H54 (cell line): ENCODE results near the gene GRIP1.

ENCODE experiments used
- DNase-seq: peaks from one replicate; pipeline ENCODE4 v3.0.0; 2011; ENCODE audit warnings: low spot score, mixed read lengths; ENCODE audit not compliant: insufficient read length
- FAIRE-seq: peaks from 3 replicates; lab custom pipeline; 2011; peaks lifted over from hg19 to GRCh38; lab: Jason Lieb, UNC
- POLR2A ChIP-seq: IDR thresholded peaks from 2 replicates; pipeline ENCODE4 v1.6.1; 2011; ENCODE audit warnings: low read depth, mild to moderate bottlenecking, low read length

Gene GRIP1

DNA sequence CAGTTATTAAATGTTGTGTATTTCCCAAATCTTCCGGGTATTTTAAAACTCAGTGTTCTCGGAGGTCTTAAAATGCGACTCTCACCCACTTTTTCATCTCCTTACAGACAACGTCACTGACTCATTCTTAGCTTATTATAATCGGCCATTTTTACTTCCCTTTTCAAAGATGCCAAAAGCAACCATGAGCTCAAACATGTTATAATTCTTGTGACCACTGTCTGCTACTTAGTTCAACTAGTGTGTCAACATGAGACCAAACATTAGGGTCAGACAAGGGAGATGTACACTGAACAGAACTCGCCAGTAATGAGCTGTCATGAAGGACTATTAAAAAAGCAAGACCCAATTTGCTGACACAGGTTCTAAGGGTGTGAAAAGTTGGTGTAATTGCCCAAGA lies 4.2 kb upstream of the GRIP1 start:
- FAIRE-seq = no peak
- no peak for DNase-seq

DNA sequence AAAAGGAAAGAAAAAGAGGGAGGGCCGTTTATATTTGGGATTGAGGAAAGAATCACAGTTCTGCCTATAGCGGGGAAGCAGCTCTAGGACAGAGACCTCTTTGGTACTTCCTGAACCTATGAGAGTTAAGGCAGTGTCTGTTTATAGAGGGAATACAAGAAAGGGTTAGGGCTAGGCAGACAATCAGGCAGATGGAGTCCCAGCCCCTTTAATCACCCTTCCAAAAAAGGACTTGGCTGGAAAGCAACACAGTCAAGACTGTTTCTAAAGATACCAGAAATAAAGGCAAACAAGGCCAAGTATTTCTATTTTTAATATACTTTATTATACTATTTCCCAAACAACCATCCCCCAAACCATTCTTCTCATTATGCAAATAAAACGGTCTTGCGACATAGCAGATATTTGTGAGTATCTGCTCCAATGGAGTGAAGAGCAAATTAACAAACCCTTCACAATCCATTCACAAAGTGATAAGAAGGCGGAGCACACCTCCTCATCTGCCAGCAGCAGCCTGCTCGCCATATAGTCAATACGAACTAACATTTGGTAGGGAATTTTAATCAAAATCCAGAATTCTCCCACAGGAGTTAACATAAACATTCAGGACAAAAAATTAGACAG lies 697 bp upstream of the GRIP1 start:
- TF ChIP-seq POLR2A = no peak
- no peak for FAIRE-seq
- DNase-seq = no peak

More for the DNA sequence above, 4.2 kb upstream of the GRIP1 start:
- no peak for TF ChIP-seq POLR2A

DNA sequence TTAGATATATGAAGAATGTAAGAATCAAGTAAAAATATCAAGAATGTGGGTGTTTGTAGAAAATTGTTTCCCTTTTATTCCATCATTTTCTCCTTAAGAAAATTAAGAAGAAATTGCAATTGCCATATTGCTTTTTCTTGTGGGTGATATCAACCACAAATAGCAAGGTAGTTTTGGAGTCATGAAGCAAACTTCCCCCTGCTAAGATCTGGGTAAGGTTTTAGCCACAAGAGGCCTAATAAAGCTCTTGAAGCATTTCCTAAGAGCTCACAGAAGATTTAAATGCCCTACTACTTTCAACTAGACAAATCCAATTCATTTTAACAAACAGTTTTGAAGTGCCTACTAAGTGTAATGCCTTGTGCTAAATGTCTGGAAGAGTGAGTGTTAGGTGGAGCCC lies 2.6 kb downstream of the GRIP1 start:
- no peak for DNase-seq
- no peak for FAIRE-seq
- no peak for TF ChIP-seq POLR2A

DNA sequence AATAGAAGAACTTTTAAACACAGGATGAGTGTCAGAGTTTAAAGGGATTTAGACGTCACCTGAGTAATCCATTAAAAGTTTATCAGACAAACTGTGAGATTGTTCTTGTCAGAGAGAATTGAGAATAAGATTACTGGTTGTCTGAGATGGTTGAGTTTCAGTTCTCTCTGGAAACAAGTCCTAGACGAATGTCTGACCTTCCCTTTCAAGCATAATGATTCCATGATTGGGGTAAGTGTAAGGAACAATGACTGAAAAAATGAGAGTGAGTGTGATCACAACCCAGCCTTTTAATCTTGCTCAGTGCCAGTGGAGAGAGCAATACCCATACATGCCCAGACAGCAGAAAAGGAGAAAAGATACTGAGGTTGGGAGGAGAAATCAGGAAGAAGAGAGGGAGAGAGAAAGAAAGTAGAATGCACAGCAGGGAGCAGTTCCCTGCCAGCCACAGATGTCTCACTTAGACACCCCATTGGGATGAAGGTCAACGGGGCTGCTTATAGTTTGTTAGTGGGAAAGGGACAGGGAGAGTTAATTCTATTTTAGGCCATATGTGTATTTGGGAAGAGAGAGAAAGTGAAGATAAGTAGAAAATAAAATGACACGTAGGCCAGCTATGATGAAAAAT lies 4.3 kb downstream of the GRIP1 start:
- DNase-seq (no peak), FAIRE-seq (no peak)
- no peak for TF ChIP-seq POLR2A

DNA sequence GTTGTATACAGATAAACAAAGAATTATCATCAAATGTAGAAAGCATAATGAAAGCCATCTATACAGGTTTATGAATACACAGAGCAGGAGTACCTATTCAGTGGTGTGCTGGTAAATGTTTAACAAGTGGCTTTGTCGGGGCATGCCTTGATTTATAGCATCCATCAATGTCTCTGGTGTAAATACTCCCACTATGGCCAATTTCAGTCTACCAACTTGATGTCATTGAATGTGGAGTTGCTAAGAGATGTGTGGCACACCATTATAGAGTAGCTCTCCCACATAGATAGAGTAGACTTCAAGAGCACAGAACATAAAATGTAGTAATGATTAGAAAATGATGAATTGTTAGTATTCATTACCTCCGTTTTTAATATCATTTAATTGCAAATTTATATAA lies 9.3 kb downstream of the GRIP1 start:
- no peak for FAIRE-seq
- no peak for TF ChIP-seq POLR2A
- DNase-seq = no peak

DNA sequence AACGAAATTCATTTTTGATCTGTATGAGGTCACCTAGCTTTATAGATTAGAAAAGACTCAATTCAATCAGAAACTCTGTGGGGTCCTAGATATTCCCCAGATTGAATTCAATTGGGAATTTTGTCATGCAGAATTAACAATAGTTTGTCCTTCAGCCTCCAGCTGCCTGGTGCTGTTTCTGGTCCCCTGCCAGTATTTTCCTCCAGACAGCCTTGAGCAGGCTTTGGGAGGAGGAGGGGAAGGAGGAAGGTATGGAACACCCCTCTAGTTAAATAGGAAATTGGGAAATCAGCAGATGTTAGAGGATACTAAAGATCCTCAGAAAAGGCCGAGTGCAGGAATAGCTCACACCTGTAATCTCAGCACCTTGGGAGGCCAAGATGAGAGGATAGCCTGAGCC lies 10.6 kb downstream of the GRIP1 start:
- FAIRE-seq (no peak), DNase-seq (no peak)
- TF ChIP-seq POLR2A = no peak

DNA sequence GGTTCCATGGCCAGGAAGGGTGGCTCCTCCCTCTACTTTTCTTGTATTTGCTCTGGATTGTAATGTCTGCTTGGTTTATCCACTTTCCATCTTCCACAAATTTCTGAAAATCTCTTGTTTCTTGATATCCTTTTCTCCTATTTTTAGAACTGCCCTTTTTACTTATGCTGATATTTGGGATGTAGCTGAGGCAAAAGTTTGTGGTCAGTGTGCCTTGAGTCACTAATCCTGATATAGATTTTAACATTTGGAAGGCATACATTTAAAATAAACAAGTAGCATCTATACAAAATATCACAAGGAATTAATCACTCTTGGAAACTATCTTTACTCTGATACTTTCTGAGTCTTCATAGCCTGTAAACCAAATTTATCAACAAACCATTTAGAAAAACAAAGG lies 11.0 kb downstream of the GRIP1 start:
- FAIRE-seq = no peak

DNA sequence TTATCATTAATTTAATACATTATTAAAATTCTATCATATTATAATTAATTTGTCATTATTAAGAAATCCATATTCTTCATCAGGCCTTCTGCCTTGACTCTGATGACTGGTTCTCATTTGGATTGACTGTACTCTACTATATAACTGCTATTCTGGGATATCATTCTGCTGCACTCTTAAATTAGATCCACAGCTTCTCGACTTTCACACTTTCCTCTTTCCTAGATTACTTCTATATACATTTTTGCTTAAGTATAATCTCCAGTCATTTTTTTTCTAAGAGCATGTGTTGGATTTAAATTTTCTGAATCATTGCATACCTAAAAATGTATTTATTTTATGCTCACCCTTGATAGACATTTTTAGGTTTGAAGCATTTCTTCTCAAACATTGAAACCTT lies 12.4 kb downstream of the GRIP1 start:
- FAIRE-seq (no peak), DNase-seq (no peak)
- TF ChIP-seq POLR2A = no peak

More for the DNA sequence above, 11.0 kb downstream of the GRIP1 start:
- TF ChIP-seq POLR2A = no peak
- no peak for DNase-seq

DNA sequence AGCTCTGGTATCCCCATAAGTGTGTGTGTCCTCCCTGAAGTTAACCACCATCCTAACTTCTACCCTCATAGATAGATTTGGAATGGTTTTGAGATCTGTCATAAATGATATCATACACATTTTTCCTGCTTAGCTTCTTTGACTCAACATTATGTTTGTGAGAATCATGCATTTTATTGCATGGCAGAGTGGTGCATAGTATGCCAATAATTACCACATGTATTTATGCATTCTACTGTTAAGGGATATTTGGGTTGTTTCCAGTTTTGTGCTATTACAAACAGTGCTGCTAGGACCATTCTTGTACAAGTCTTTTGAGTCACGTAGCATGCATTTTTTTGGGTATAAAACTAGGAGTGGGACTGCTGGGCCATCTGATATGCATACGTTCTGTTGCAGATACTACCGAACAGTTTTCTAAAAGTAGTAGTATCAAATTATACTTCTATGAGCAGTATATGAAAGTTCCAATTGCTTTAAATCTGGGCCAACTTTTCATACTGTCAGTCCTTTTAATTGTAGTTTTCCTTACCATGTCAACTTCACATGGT lies 13.4 kb downstream of the GRIP1 start:
- TF ChIP-seq POLR2A = no peak
- DNase-seq = no peak
- no peak for FAIRE-seq

DNA sequence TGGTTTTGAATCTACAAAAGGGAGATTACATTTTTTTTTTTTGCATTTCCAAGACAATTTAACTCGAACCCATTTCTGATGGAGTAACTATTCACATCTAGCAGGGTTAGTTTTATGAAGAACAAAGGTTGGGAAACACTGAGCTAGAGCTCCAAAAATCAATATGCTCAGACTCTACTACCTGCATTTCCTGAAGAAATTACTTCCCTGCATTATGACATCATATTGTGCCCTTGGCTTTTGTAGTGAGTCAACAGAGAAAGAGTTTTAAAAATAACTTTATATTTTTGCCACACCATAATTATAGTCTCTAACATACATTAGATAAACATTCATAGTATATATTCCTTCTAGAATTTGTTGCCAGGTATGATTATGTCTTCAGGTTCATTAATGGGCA lies 14.8 kb downstream of the GRIP1 start:
- DNase-seq (no peak), FAIRE-seq (no peak)
- TF ChIP-seq POLR2A = no peak

DNA sequence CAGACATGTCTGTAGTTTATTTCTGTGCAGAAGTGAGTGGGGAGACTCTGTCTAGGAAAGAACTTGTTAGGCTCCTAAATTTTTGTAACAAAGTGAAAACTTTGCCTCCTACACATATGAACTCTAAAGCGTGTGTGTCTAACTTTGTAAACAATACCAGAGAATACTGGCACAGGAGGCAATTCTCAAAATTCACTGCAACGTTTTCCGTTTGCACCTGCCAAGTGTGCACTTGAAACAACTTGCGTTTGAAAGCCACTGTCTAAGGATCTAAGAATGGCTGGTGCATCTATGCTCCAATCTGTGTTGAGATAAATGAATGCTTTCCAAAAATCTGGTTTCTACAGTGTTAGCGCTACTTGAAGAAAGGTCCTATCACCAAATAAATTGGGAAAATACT lies 15.3 kb downstream of the GRIP1 start:
- no peak for TF ChIP-seq POLR2A
- FAIRE-seq (no peak), DNase-seq (no peak)

DNA sequence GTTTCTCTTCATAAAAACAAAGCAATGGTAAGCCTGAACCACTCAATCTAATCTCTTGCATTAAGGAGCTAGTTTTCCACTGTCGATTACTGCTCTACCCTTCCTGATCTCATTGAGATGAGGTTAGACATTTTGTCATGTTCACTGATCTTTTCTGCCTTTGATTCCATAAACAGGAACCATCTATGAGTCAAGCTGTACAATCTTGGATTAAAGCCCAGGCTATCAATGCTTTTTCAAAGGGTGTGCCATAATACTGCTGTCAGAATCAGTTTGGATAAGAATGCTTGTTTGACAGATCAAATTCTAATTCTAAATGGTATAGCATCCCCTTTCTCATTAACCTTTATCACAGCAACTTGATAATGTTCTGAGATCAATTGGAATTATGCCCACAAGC lies 16.1 kb downstream of the GRIP1 start:
- TF ChIP-seq POLR2A = no peak
- FAIRE-seq = no peak
- DNase-seq = no peak

DNA sequence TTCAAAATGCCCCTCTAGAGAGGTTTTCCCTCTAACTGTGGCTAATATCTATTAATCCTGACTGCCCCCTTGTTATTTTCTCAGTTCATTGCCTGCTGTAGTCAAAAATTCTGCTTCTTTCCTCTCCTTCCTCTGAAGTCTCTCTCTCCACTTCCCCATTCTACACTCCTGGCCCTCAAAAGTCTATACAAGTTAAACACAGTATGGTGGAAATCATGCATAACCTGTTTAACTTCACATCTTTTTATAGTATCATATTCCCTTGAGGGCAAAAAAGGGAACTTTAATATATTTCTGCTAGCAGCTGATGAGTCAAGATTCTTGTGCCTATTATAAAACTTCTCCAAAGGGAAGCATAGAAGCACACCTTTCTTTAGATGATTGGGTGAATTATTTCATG lies 16.7 kb downstream of the GRIP1 start:
- FAIRE-seq (no peak), DNase-seq (no peak)
- no peak for TF ChIP-seq POLR2A

DNA sequence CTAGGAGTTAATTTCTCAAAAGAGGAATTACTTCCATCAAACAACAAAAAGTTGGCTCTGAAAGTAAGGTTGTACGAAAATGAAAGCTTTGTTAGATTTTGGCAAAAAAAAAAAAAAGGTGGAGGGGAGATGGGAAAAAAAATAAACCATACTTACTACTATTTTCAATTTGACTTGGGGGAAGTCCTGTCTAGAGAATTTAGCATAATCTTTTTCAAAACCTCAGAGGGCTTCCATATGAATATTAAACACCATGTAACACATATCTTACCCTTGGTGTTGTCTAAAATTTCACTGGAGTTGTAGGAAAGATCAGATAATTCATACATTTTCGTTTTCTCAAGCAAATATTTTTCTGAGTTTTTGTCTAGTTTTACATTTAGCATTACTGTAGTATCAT lies 17.5 kb downstream of the GRIP1 start:
- FAIRE-seq (no peak), DNase-seq (no peak)
- TF ChIP-seq POLR2A = no peak

DNA sequence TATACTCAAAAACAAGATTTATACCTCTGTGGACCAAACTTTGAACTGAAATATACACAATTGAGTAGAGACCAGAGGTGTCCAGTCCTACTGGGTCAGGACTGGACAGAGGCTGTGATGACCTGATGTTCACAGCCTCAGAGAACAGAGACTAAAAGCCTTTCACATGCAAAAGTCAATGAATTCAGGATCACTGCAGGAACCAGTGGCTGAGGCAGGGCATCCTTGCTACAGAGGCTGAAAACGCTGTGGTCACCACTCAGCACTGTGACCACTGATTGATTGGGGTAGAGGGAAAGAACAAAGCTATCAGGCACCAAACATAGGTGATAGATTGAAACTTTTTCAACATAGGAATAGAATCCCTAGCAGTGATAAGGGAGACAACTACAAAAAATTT lies 25.1 kb downstream of the GRIP1 start:
- no peak for TF ChIP-seq POLR2A

More for the DNA sequence above, 25.1 kb downstream of the GRIP1 start:
- DNase-seq (no peak), FAIRE-seq (no peak)
